M059J (cell line): ENCODE data around the gene OSBPL3. TPM values are rescaled to one million over a fixed set of nuclear protein-coding genes. Genes with fewer than 3 reads are reported as not detected.
"Not testable (repeated sequence)": the region's sequence is repeated elsewhere in the genome, so short reads cannot be mapped to it uniquely, and the experiment has no call there.

ENCODE experiments used
- DNase-seq: peaks from one replicate; pipeline ENCODE4 v3.0.0-alpha.2; 2012; ENCODE audit warnings: low read depth
- total RNA-seq: library from RNA; depleted of rRNA; stranded (reverse); fragments of >200 nt; shearing (Covaris generic); gene quantifications from 2 replicates; pipeline ENCODE4 v1.2.3, GENCODE V29; 2014; rRNA removed

Gene OSBPL3
- total RNA-seq = 7.7 and 15.4 TPM in 2 replicates

- DNase-seq = peak; percentile 95
Measured at GRCh38 chr7:24979863-24980533, at the start of gene OSBPL3. Gene OSBPL3 (minus strand): TSS chr7:24980178. CDS start chr7:24892472, 87,706 bp downstream.

- no peak for DNase-seq
Measured at GRCh38 chr7:25029075-25029474, 49.1 kb upstream of the OSBPL3 start.

GRCh38 chr7:25028370-25029021 lies 48.5 kb upstream of the OSBPL3 start:
- DNase-seq = peak; percentile 97

GRCh38 chr7:25026156-25026555 lies 46.2 kb upstream of the OSBPL3 start:
- DNase-seq = no peak

GRCh38 chr7:25025218-25025671 lies 45.3 kb upstream of the OSBPL3 start:
- peak; percentile 92 for DNase-seq

GRCh38 chr7:25024066-25024465 lies 44.1 kb upstream of the OSBPL3 start:
- peak; percentile 24 for DNase-seq

- DNase-seq = not testable (repeated sequence)
Measured at GRCh38 chr7:25017671-25018070, 37.7 kb upstream of the OSBPL3 start.

GRCh38 chr7:25014756-25015155 lies 34.8 kb upstream of the OSBPL3 start:
- DNase-seq = peak; percentile 71

GRCh38 chr7:25012710-25013109 lies 32.7 kb upstream of the OSBPL3 start:
- peak; percentile 39 for DNase-seq

- no peak for DNase-seq
Measured at GRCh38 chr7:25012254-25012653, 32.3 kb upstream of the OSBPL3 start.

GRCh38 chr7:25009257-25009656 lies 29.3 kb upstream of the OSBPL3 start:
- peak; percentile 82 for DNase-seq

- no peak for DNase-seq
Measured at GRCh38 chr7:25007668-25008067, 27.7 kb upstream of the OSBPL3 start.

GRCh38 chr7:25006276-25006675 lies 26.3 kb upstream of the OSBPL3 start:
- DNase-seq = no peak

- no peak for DNase-seq
Measured at GRCh38 chr7:25005658-25006057, 25.7 kb upstream of the OSBPL3 start.

- DNase-seq = no peak
Measured at GRCh38 chr7:25002786-25003185, 22.8 kb upstream of the OSBPL3 start.

- DNase-seq = no peak
Measured at GRCh38 chr7:24995466-24995865, 15.5 kb upstream of the OSBPL3 start.

GRCh38 chr7:24992314-24992713 lies 12.3 kb upstream of the OSBPL3 start:
- no peak for DNase-seq

GRCh38 chr7:24991353-24991752 lies 11.4 kb upstream of the OSBPL3 start:
- no peak for DNase-seq

GRCh38 chr7:24987331-24987842 lies 7.4 kb upstream of the OSBPL3 start:
- DNase-seq = no peak

- DNase-seq = peak; percentile 19
Measured at GRCh38 chr7:24982917-24983316, 2.9 kb upstream of the OSBPL3 start.

GRCh38 chr7:24981171-24981951 lies 1.4 kb upstream of the OSBPL3 start:
- DNase-seq = peak; percentile 81

GRCh38 chr7:24980534-24981170 lies 674 bp upstream of the OSBPL3 start:
- no peak for DNase-seq
